ENCODE measurements around the gene SSX5.
"Not testable (repeated sequence)": the region's sequence is repeated elsewhere in the genome, so short reads cannot be mapped to it uniquely, and the experiment has no call there.

Gene SSX5

GRCh38 chrX:48196745-48197201, at the start of gene SSX5:
Gene SSX5, minus strand, starts transcription at chrX:48196795. Its CDS starts 1,437 bp downstream, at chrX:48195358.
- DNase-seq, result no peak

GRCh38 chrX:48224196-48224595, 27.6 kb upstream of the SSX5 start:
- DNase-seq, result not testable (repeated sequence)

GRCh38 chrX:48214341-48214740, 17.7 kb upstream of the SSX5 start:
- not testable (repeated sequence) for DNase-seq

- not testable (repeated sequence) for DNase-seq
Observed at GRCh38 chrX:48190024-48190423, 6.6 kb downstream of the SSX5 start.

GRCh38 chrX:48181882-48182281, 14.7 kb downstream of the SSX5 start:
- not testable (repeated sequence) for DNase-seq

- DNase-seq, result no peak
Observed at GRCh38 chrX:48180811-48181210, 15.8 kb downstream of the SSX5 start.

- DNase-seq, result no peak
Observed at GRCh38 chrX:48179691-48180090, 16.9 kb downstream of the SSX5 start.

- not testable (repeated sequence) for DNase-seq
Observed at GRCh38 chrX:48166322-48166721, 30.3 kb downstream of the SSX5 start.

GRCh38 chrX:48165241-48165640, 31.4 kb downstream of the SSX5 start:
- DNase-seq, result no peak

- no peak for DNase-seq
Observed at GRCh38 chrX:48156014-48156413, 40.6 kb downstream of the SSX5 start.

GRCh38 chrX:48154796-48155195, 41.8 kb downstream of the SSX5 start:
- no peak for DNase-seq

- DNase-seq, result no peak
Observed at GRCh38 chrX:48153769-48154168, 42.8 kb downstream of the SSX5 start.

GRCh38 chrX:48142697-48143096, 53.9 kb downstream of the SSX5 start:
- not testable (repeated sequence) for DNase-seq

- not testable (repeated sequence) for DNase-seq
Observed at GRCh38 chrX:48141810-48142508, 54.6 kb downstream of the SSX5 start.

- DNase-seq, result not testable (repeated sequence)
Observed at GRCh38 chrX:48139076-48139475, 57.5 kb downstream of the SSX5 start.

All from fibroblast of skin of right biceps (primary cell).